Neural cell (in vitro differentiated cells): ENCODE measurements around the gene RASEF. TPM values are rescaled to one million over a fixed set of nuclear protein-coding genes. Genes with fewer than 3 reads are reported as not detected.

ENCODE experiments used
- H2AFZ ChIP-seq: fragments of 200-600, 300-800 bp; sonication (generic), shearing (Covaris generic); 2 replicates; pipeline ENCODE4 v1.6.0; 2014; ENCODE audit warnings: low read depth, mild to moderate bottlenecking, antibody characterized with exemption, low read length, moderate library complexity
- H3F3A ChIP-seq: fragments of 200-600 bp; shearing (Covaris generic); 2 replicates; pipeline ENCODE4 v1.6.1; 2016; ENCODE audit warnings: mild to moderate bottlenecking, moderate library complexity, mixed read lengths, antibody characterized with exemption, low read length; ENCODE audit not compliant: insufficient read depth, poor library complexity, severe bottlenecking
- H3K27ac ChIP-seq: fragments of 200-600, 300-800 bp; sonication (generic), shearing (Covaris generic); 2 replicates; pipeline ENCODE4 v1.5.1; 2014; ENCODE audit warnings: mild to moderate bottlenecking, low read length, moderate library complexity
- H3K27me3 ChIP-seq: fragments of 300-800, 200-600 bp; sonication (generic), shearing (Covaris generic); 2 replicates; pipeline ENCODE4 v1.6.0; 2014; ENCODE audit warnings: mild to moderate bottlenecking, low read depth, low read length, moderate library complexity; ENCODE audit not compliant: insufficient read depth
- H3K36me3 ChIP-seq: fragments of 300-800, 200-600 bp; sonication (generic), shearing (Covaris generic); 2 replicates; pipeline ENCODE4 v1.5.1; 2014; ENCODE audit warnings: mild to moderate bottlenecking, antibody characterized with exemption, low read length, moderate library complexity; ENCODE audit not compliant: insufficient read depth
- H3K4me2 ChIP-seq: fragments of 300-800, 200-600 bp; sonication (generic), shearing (Covaris generic); 2 replicates; pipeline ENCODE4 v1.6.0; 2014; ENCODE audit warnings: mild to moderate bottlenecking, low read length
- H3K4me3 ChIP-seq: fragments of 300-800, 200-600 bp; sonication (generic), shearing (Covaris generic); 2 replicates; pipeline ENCODE4 v1.5.1; 2014; ENCODE audit warnings: mild to moderate bottlenecking, low read length, moderate library complexity
- H3K79me2 ChIP-seq: fragments of 200-600 bp; shearing (Covaris generic); replicated peaks from 2 replicates; pipeline ENCODE4 v1.6.0; 2014; ENCODE audit warnings: mild to moderate bottlenecking, low read length, moderate library complexity; ENCODE audit not compliant: insufficient read depth
- H3K9ac ChIP-seq: fragments of 300-800, 200-600 bp; sonication (generic), shearing (Covaris generic); 2 replicates; pipeline ENCODE4 v1.6.1; 2016; ENCODE audit warnings: mild to moderate bottlenecking, low read length, mixed read lengths
- H3K9me2 ChIP-seq: fragments of 200-600 bp; shearing (Covaris generic); 2 replicates; pipeline ENCODE4 v1.6.1; 2016; ENCODE audit warnings: mild to moderate bottlenecking, low read length, mixed read lengths; ENCODE audit not compliant: insufficient read depth
- H3K9me3 ChIP-seq: fragments of 200-600, 300-800 bp; sonication (generic), shearing (Covaris generic); 2 replicates; pipeline ENCODE4 v1.6.1; 2016; ENCODE audit warnings: mild to moderate bottlenecking, mixed run types, low read length, moderate library complexity, mixed read lengths
- H4K20me1 ChIP-seq: fragments of 200-600 bp; shearing (Covaris generic); 2 replicates; pipeline ENCODE4 v1.6.1; 2016; ENCODE audit warnings: mild to moderate bottlenecking, mixed run types; ENCODE audit not compliant: insufficient read depth
- CTCF ChIP-seq: fragments of 450-650 bp; IDR thresholded peaks from 2 replicates; pipeline ENCODE4 v1.5.1; 2014; ENCODE audit warnings: antibody characterized with exemption, mild to moderate bottlenecking, moderate library complexity; ENCODE audit not compliant: poor library complexity, severe bottlenecking
- EP300 ChIP-seq: fragments of 450-650 bp; conservative IDR thresholded peaks from 2 replicates; pipeline ENCODE4 v1.6.1; 2014; ENCODE audit warnings: antibody characterized with exemption, mild to moderate bottlenecking, moderate library complexity; ENCODE audit not compliant: poor library complexity, severe bottlenecking
- EZH2 ChIP-seq: fragments of 200-600, 300-800 bp; shearing (Covaris generic), sonication (generic); IDR thresholded peaks from 2 replicates; pipeline ENCODE4 v1.6.1; 2014; ENCODE audit warnings: antibody characterized with exemption, low read length, borderline replicate concordance, mild to moderate bottlenecking; ENCODE audit not compliant: insufficient read depth, poor library complexity, severe bottlenecking
- MXI1 ChIP-seq: fragments of 450-650 bp; conservative IDR thresholded peaks from 2 replicates; pipeline ENCODE4 v1.6.1; 2014; ENCODE audit warnings: antibody characterized with exemption, mild to moderate bottlenecking; ENCODE audit not compliant: poor library complexity, severe bottlenecking
- POLR2AphosphoS5 ChIP-seq: IDR thresholded peaks from 2 replicates; pipeline ENCODE4 v1.6.1; 2012
- RAD21 ChIP-seq: fragments of 450-650 bp; conservative IDR thresholded peaks from 2 replicates; pipeline ENCODE4 v1.6.1; 2014; ENCODE audit warnings: antibody characterized with exemption, mild to moderate bottlenecking, moderate library complexity
- REST ChIP-seq: IDR thresholded peaks from 2 replicates; pipeline ENCODE4 v1.6.1; 2012; ENCODE audit warnings: borderline replicate concordance
- SMC3 ChIP-seq: fragments of 450-650 bp; conservative IDR thresholded peaks from 2 replicates; pipeline ENCODE4 v1.6.1; 2014; ENCODE audit warnings: antibody characterized with exemption, mild to moderate bottlenecking, moderate library complexity; ENCODE audit not compliant: poor library complexity
- TAF1 ChIP-seq: IDR thresholded peaks from 2 replicates; pipeline ENCODE4 v1.6.1; 2012; ENCODE audit warnings: low read depth
- polyA plus RNA-seq: library from polyadenylated mRNA; depleted of rRNA; stranded (reverse); fragments of >200 nt; gene quantifications from 2 replicates; pipeline ENCODE4 v1.2.3, GENCODE V29; 2014

The RASEF gene
- polyA plus RNA-seq, 1 donor from 2014 or later = 0.12 TPM

GRCh38 chr9:83029531-83030137, 33.3 kb downstream of the RASEF start:
- no peaks in the 10 kb centered on the region for H3K9me2 ChIP-seq
- no peak overlapping the region for H3K4me2 ChIP-seq
- no peaks in the 10 kb centered on the region for H3K79me2 ChIP-seq
- no peaks in the 10 kb centered on the region for H3K9me3 ChIP-seq
- no peaks in the 10 kb centered on the region for H4K20me1 ChIP-seq
- H3K27ac ChIP-seq = no peak overlapping the region
- no peaks in the 10 kb centered on the region for H3K36me3 ChIP-seq
- no peak for TF ChIP-seq MXI1
- TF ChIP-seq CTCF = no peak
- TF ChIP-seq RAD21 = no peak
- TF ChIP-seq SMC3 = no peak
- TF ChIP-seq EP300 = no peak
- no peak for TF ChIP-seq EZH2
- no peak for TF ChIP-seq REST
- no peak for TF ChIP-seq POLR2AphosphoS5
- TF ChIP-seq TAF1 = no peak
- H2AFZ ChIP-seq = no peak overlapping the region
- H3K4me3 ChIP-seq = no peak overlapping the region
- H3K27me3 ChIP-seq = no peaks in the 10 kb centered on the region
- no peak overlapping the region for H3K9ac ChIP-seq
- no peaks in the 10 kb centered on the region for H3F3A ChIP-seq

- Histone ChIP-seq H3K27me3 (no peaks in the 10 kb centered on the region), H3K9me3 (no peaks in the 10 kb centered on the region), H3K9ac (no peak overlapping the region), H3F3A (no peaks in the 10 kb centered on the region), H3K79me2 (no peaks in the 10 kb centered on the region), H3K4me3 (no peak overlapping the region), H3K9me2 (no peaks in the 10 kb centered on the region), H3K36me3 (no peaks in the 10 kb centered on the region), H4K20me1 (no peaks in the 10 kb centered on the region), H2AFZ (no peak overlapping the region), H3K4me2 (no peak overlapping the region), H3K27ac (no peak overlapping the region)
- TF ChIP-seq SMC3 (no peak), POLR2AphosphoS5 (no peak), RAD21 (no peak), EP300 (no peak), CTCF (no peak), MXI1 (no peak), REST (no peak), TAF1 (no peak), EZH2 (no peak)
Measured at GRCh38 chr9:83027153-83027891, 35.6 kb downstream of the RASEF start.
